GM10248 (cell line): ENCODE measurements around the gene DENND11.

ENCODE experiments used
- CTCF ChIA-PET: fragments of 300-600 bp; sonication (Branson Sonifier 250); formaldehyde crosslinking; extraction: SDS; loops from one replicate; lab custom pipeline; 2021; ENCODE audit warnings: antibody characterized with exemption; lab: Yijun Ruan, JAX
- POLR2A ChIA-PET: fragments of 350-650 bp; sonication (Branson Sonifier 250); formaldehyde crosslinking; extraction: SDS; loops from one replicate; lab custom pipeline; 2020; ENCODE audit warnings: antibody characterized with exemption; lab: Yijun Ruan, JAX
- DNase-seq: peaks from one replicate; pipeline ENCODE4 v3.0.0; 2012; ENCODE audit errors: extremely low spot score
- CTCF ChIP-seq: IDR thresholded peaks from 2 replicates; pipeline ENCODE4 v1.5.1; 2012; ENCODE audit warnings: mild to moderate bottlenecking, low read depth; ENCODE audit errors: extremely low read depth, missing control alignments, control extremely low read depth

DENND11 gene

GRCh38 chr7:141698247-141699015, 3.5 kb downstream of the DENND11 start:
- POLR2A ChIA-PET, result interaction anchor here (0.6 kb wide), 2 partner anchors 11 to 467 kb away, joined by 4 read pairs; no protein-coding TSS in a partner anchor
- CTCF ChIA-PET, result interaction anchor here (0.7 to 3.8 kb wide), 7 partner anchors 11 to 87 kb away, joined by 3 to 13 read pairs (median 3); partner anchors contain the start of genes SSBP1 and WEE2
- no peak for DNase-seq
- no peak for TF ChIP-seq CTCF

GRCh38 chr7:141697211-141697871, 4.6 kb downstream of the DENND11 start:
- CTCF ChIA-PET, result interaction anchor here (1.4 kb wide), 1 partner anchor 23 kb away, joined by 3 read pairs; no protein-coding TSS in a partner anchor
- POLR2A ChIA-PET, result no interaction called here
- TF ChIP-seq CTCF, result no peak
- DNase-seq, result no peak

GRCh38 chr7:141696348-141696747, 5.6 kb downstream of the DENND11 start:
- ChIA-PET CTCF (interaction anchor here (1.0 to 1.6 kb wide), 4 partner anchors 12 to 47 kb away, joined by 3 to 6 read pairs (median 4); partner anchors contain the start of genes SSBP1 and WEE2), POLR2A (no interaction called here)
- DNase-seq, result no peak
- TF ChIP-seq CTCF, result no peak

GRCh38 chr7:141695803-141696289, 6.1 kb downstream of the DENND11 start:
- CTCF ChIA-PET, result interaction anchor here (1.0 to 1.6 kb wide), 5 partner anchors 13 to 46 kb away, joined by 3 to 6 read pairs (median 3); partner anchors contain the start of genes SSBP1 and WEE2
- no peak for DNase-seq
- POLR2A ChIA-PET, result no interaction called here
- no peak for TF ChIP-seq CTCF

- ChIA-PET POLR2A (no interaction called here), CTCF (interaction anchor here (1.2 to 6.4 kb wide), 3 partner anchors 11 to 89 kb away, joined by 3 to 21 read pairs (median 4); partner anchors contain the start of gene SSBP1)
- no peak for TF ChIP-seq CTCF
- no peak for DNase-seq
Measured at GRCh38 chr7:141693082-141693481, 8.9 kb downstream of the DENND11 start.

GRCh38 chr7:141691961-141692360, 10.0 kb downstream of the DENND11 start:
- ChIA-PET CTCF (interaction anchor here (6.4 kb wide), 1 partner anchor 10 kb away, joined by 21 read pairs; no protein-coding TSS in a partner anchor), POLR2A (no interaction called here)
- TF ChIP-seq CTCF, result no peak
- no peak for DNase-seq
